PC-3 (cell line): ENCODE results near the gene ARHGEF5. TPM values are rescaled to one million over a fixed set of nuclear protein-coding genes. Genes with fewer than 3 reads are reported as not detected.
"Not testable (repeated sequence)": the region's sequence is repeated elsewhere in the genome, so short reads cannot be mapped to it uniquely, and the experiment has no call there.

Experiments
- ATAC-seq: fragments of 200-7000 bp; cut with Tn5 transposase; 2 replicates; pipeline ENCODE4 v1.9.1; 2020; ENCODE audit warnings: mild to moderate bottlenecking, moderate library complexity
- BruUV-seq: library from RNA; stranded (reverse); fragments of 400-500 nt; replicated peaks from 2 replicates; lab custom pipeline; 2021; lab: Mats Ljungman, UMichigan
- CTCF ChIA-PET: fragments of 300-600 bp; sonication (Branson Sonifier 250); formaldehyde crosslinking; loops from one replicate; lab custom pipeline; 2022; ENCODE audit warnings: antibody characterized with exemption; lab: Charles Lee
- POLR2A ChIA-PET: fragments of 300-600 bp; sonication (Branson Sonifier 250); formaldehyde crosslinking; loops from one replicate; lab custom pipeline; 2022; ENCODE audit warnings: antibody characterized with exemption; ENCODE audit not compliant: unreplicated experiment; lab: Charles Lee
- DNase-seq: peaks from one replicate; pipeline ENCODE4 v3.0.0-alpha.2; 2015
- H2AFZ ChIP-seq: fragments of 300-600 bp; sonication (generic); 2 replicates; pipeline ENCODE4 v1.6.0; 2016; ENCODE audit warnings: antibody characterized with exemption, low read length
- H3F3A ChIP-seq: fragments of 300-600 bp; sonication (generic); one replicate; pipeline ENCODE4 v1.6.0; 2017; ENCODE audit warnings: antibody characterized with exemption, low read length, control low read depth, mild to moderate bottlenecking; ENCODE audit not compliant: unreplicated experiment
- H3K27ac ChIP-seq: fragments of 300-600 bp; sonication (generic); 2 replicates; pipeline ENCODE4 v1.5.1; 2016; ENCODE audit warnings: mild to moderate bottlenecking, low read length
- H3K27me3 ChIP-seq: fragments of 300-600 bp; sonication (generic); 2 replicates; pipeline ENCODE4 v1.6.1; 2016; ENCODE audit warnings: low read length, mixed read lengths
- H3K36me3 ChIP-seq: fragments of 300-600 bp; sonication (generic); 2 replicates; pipeline ENCODE4 v1.6.1; 2016; ENCODE audit warnings: low read depth, mixed run types, low read length, mixed read lengths
- H3K4me1 ChIP-seq: fragments of 300-600 bp; sonication (generic); 2 replicates; pipeline ENCODE4 v1.5.1; 2016; ENCODE audit warnings: low read length; ENCODE audit not compliant: insufficient read depth
- H3K4me2 ChIP-seq: fragments of 300-600 bp; sonication (generic); 2 replicates; pipeline ENCODE4 v1.6.0; 2016; ENCODE audit warnings: low read length
- H3K4me3 ChIP-seq: fragments of 300-600 bp; sonication (generic); 2 replicates; pipeline ENCODE4 v1.5.1; 2016; ENCODE audit warnings: mild to moderate bottlenecking, low read length, mixed read lengths
- H3K79me2 ChIP-seq: fragments of 300-600 bp; sonication (generic); 2 replicates; pipeline ENCODE4 v1.6.1; 2017; ENCODE audit warnings: low read length, mixed read lengths
- H3K9ac ChIP-seq: fragments of 300-600 bp; sonication (generic); 2 replicates; pipeline ENCODE4 v1.6.0; 2016; ENCODE audit warnings: mild to moderate bottlenecking, low read length
- H3K9me2 ChIP-seq: fragments of 300-600 bp; sonication (generic); replicated peaks from 2 replicates; pipeline ENCODE4 v1.6.1; 2016; ENCODE audit warnings: mixed run types, low read length, mixed read lengths
- H3K9me3 ChIP-seq: fragments of 300-600 bp; sonication (generic); 2 replicates; pipeline ENCODE4 v1.6.1; 2016; ENCODE audit warnings: low read length, mixed read lengths
- H4K20me1 ChIP-seq: fragments of 300-600 bp; sonication (generic); 2 replicates; pipeline ENCODE4 v1.6.1; 2016; ENCODE audit warnings: low read length, mixed read lengths
- EZH2 ChIP-seq: fragments of 300-600 bp; sonication (generic); IDR thresholded peaks from one replicate; pipeline ENCODE4 v1.6.1; 2017; ENCODE audit warnings: antibody characterized with exemption, mild to moderate bottlenecking, low read length; ENCODE audit not compliant: unreplicated experiment
- EZH2phosphoT487 ChIP-seq: fragments of 300-600 bp; sonication (generic); IDR thresholded peaks from 2 replicates; pipeline ENCODE4 v1.6.1; 2018; ENCODE audit warnings: mild to moderate bottlenecking, antibody characterized with exemption, low read length, borderline replicate concordance
- intact Hi-C: fragments of 100-400 bp; cut with micrococcal nuclease; formaldehyde crosslinking; loops from 2 replicates; pipeline ENCODE4 v1.9.0; 2023
- total RNA-seq: library from RNA; depleted of rRNA; stranded (reverse); fragments of >200 nt; gene quantifications from 2 replicates; pipeline ENCODE4 v1.2.3, GENCODE V29; 2014
- TF ChIP-seq, protein P1 (sequence below): fragments of 300-600 bp; sonication (generic); conservative IDR thresholded peaks from 2 replicates; pipeline ENCODE4 v1.5.1; 2017; ENCODE audit warnings: antibody characterized with exemption, low read depth, mild to moderate bottlenecking, low read length

ARHGEF5 gene
- total RNA-seq, 1 experiment from 2014 or later = 15.5 TPM

DNA sequence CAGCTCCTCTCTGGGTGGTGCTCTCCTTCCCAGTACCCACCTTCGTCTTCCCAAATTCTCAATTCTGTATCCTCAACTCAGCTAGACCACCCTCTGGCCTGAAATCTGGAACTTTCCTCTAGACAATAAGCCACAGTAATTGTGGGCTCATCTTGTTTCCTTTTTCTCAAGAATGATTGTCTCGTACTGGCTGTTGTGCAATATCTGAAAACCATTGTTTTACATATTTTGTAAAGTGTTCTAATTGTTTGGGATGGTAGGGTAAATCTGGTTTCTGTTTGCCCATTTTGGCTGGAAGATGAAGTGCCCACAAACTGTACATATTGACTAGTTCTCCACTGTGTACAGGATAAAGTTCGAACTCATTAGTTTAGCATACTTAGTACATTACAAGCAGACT, 59.6 kb downstream of the ARHGEF5 start:
- no peak overlapping the region for H2AFZ ChIP-seq
- no peaks in the 10 kb centered on the region for H3K36me3 ChIP-seq
- H4K20me1 ChIP-seq = no peaks in the 10 kb centered on the region
- H3F3A ChIP-seq = no peaks in the 10 kb centered on the region
- ChIA-PET POLR2A (no interaction called here), CTCF (no interaction called here)
- TF ChIP-seq, protein P1, sequence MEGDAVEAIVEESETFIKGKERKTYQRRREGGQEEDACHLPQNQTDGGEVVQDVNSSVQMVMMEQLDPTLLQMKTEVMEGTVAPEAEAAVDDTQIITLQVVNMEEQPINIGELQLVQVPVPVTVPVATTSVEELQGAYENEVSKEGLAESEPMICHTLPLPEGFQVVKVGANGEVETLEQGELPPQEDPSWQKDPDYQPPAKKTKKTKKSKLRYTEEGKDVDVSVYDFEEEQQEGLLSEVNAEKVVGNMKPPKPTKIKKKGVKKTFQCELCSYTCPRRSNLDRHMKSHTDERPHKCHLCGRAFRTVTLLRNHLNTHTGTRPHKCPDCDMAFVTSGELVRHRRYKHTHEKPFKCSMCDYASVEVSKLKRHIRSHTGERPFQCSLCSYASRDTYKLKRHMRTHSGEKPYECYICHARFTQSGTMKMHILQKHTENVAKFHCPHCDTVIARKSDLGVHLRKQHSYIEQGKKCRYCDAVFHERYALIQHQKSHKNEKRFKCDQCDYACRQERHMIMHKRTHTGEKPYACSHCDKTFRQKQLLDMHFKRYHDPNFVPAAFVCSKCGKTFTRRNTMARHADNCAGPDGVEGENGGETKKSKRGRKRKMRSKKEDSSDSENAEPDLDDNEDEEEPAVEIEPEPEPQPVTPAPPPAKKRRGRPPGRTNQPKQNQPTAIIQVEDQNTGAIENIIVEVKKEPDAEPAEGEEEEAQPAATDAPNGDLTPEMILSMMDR = no peak
- TF ChIP-seq EZH2 (no peak), EZH2phosphoT487 (no peak)
- intact Hi-C loops = no loop called here
- H3K4me1 ChIP-seq = no peaks in the 10 kb centered on the region
- H3K27me3 ChIP-seq = peaks cover 8% of the 10 kb centered on the region; the same call in 1 of the 2 replicates
- BruUV-seq = no TSS peak
- DNase-seq (no peak), ATAC-seq (no peak)
- no peak overlapping the region for H3K4me3 ChIP-seq
- no peak overlapping the region for H3K4me2 ChIP-seq
- no peaks in the 10 kb centered on the region for H3K9me2 ChIP-seq
- no peak overlapping the region for H3K9ac ChIP-seq
- no peak overlapping the region for H3K27ac ChIP-seq
- no peaks in the 10 kb centered on the region for H3K9me3 ChIP-seq
- no peaks in the 10 kb centered on the region for H3K79me2 ChIP-seq

DNA sequence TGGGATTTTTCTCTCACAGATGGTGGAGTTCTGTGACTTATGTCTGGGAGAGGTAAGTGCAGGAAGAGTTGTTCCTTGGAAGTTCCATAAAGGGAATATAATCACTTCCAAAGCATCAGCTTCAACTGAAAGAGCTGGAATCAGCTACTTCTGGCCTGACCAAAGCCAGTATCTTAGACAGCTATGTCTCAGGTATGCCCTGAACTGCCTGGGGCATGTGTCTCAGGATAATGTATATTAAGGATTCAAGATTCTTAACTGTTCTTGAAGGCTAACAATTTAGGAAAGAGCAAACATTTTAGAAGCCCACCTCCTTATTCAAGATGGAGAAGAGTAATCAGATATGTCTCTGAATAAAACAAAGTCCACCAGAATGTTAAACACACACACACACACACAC, 60.7 kb downstream of the ARHGEF5 start:
- H3K27ac ChIP-seq = no peak overlapping the region
- CTCF ChIA-PET = no interaction called here
- H3K9me3 ChIP-seq = no peaks in the 10 kb centered on the region
- TF ChIP-seq EZH2phosphoT487 (no peak), EZH2 (no peak)
- TF ChIP-seq, protein P1 = no peak
- no peaks in the 10 kb centered on the region for H3K4me1 ChIP-seq
- H3K36me3 ChIP-seq = no peaks in the 10 kb centered on the region
- no peak overlapping the region for H3K9ac ChIP-seq
- no peak for DNase-seq
- H2AFZ ChIP-seq = no peak overlapping the region
- ATAC-seq = no peak
- no peaks in the 10 kb centered on the region for H3F3A ChIP-seq
- H3K27me3 ChIP-seq = peaks cover 8% of the 10 kb centered on the region; the same call in 1 of the 2 replicates
- no peak overlapping the region for H3K4me3 ChIP-seq
- H3K79me2 ChIP-seq = no peaks in the 10 kb centered on the region
- POLR2A ChIA-PET = no interaction called here
- H3K9me2 ChIP-seq = no peaks in the 10 kb centered on the region
- no peaks in the 10 kb centered on the region for H4K20me1 ChIP-seq
- intact Hi-C loops = no loop called here
- BruUV-seq = no TSS peak
- H3K4me2 ChIP-seq = no peak overlapping the region

DNA sequence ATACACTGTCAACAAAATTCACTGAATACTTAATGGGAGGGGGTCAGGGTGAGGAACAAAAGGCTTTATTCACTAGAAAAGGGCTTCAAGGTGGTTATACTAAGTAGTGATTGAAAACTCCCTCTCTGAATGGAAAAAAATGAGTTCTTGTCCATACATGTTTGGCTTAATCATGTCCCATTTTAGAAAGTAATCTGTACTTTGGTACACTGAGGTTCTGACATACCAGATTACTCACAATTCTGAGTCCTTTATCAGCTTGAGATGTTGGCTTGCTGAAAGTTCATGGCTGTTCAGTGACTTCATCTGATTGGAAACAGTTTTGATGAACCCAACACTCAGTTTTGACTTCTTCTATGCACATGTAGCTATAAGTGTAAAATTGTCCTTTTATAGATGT, 61.1 kb downstream of the ARHGEF5 start:
- intact Hi-C loops = no loop called here
- no peak for DNase-seq
- Histone ChIP-seq H3K27me3 (peaks cover 8% of the 10 kb centered on the region; the same call in 1 of the 2 replicates), H3K79me2 (no peaks in the 10 kb centered on the region), H3F3A (no peaks in the 10 kb centered on the region), H2AFZ (no peak overlapping the region), H3K9ac (no peak overlapping the region), H3K4me2 (no peak overlapping the region), H3K4me1 (no peaks in the 10 kb centered on the region), H3K27ac (no peak overlapping the region), H3K4me3 (no peak overlapping the region), H3K9me2 (no peaks in the 10 kb centered on the region), H3K36me3 (no peaks in the 10 kb centered on the region), H4K20me1 (no peaks in the 10 kb centered on the region), H3K9me3 (no peaks in the 10 kb centered on the region)
- ChIA-PET POLR2A (no interaction called here), CTCF (no interaction called here)
- no peak for ATAC-seq
- no TSS peak for BruUV-seq
- TF ChIP-seq, protein P1 = no peak
- TF ChIP-seq EZH2 (no peak), EZH2phosphoT487 (no peak)

GRCh38 chr7:144418931-144419330, 63.7 kb downstream of the ARHGEF5 start:
- DNase-seq = peak; percentile 48
- H2AFZ ChIP-seq, ATAC-seq: not testable (repeated sequence)

More at GRCh38 chr7:144418931-144419330, 63.7 kb downstream of the ARHGEF5 start:
- H3K79me2 ChIP-seq, H3K36me3 ChIP-seq, H3K4me1 ChIP-seq, H3K9me2 ChIP-seq, H4K20me1 ChIP-seq, H3K9ac ChIP-seq, H3K27me3 ChIP-seq, H3K4me2 ChIP-seq, intact Hi-C loops, H3F3A ChIP-seq, CTCF ChIA-PET, H3K4me3 ChIP-seq, H3K27ac ChIP-seq, H3K9me3 ChIP-seq, POLR2A ChIA-PET, BruUV-seq: not testable (repeated sequence)
